Esophagus squamous epithelium (tissue), 4 donors: ENCODE measurements around the gene GYG1.

Experiments
- CTCF ChIP-seq, 6 experiments: fragments of 450-650 bp in 4 of 6; fragments of 200-600 bp in 2 of 6; sonication (generic) in 2 of 6; IDR thresholded peaks; one replicate each; pipeline ENCODE4 v1.5.1; 2016 to 2019; ENCODE audit warnings: antibody characterized with exemption in 6 of 6, mild to moderate bottlenecking in 4 of 6, moderate library complexity in 4 of 6
- POLR2A ChIP-seq, 4 donors: fragments of 450-650 bp; IDR thresholded peaks; one replicate each; pipeline ENCODE4 v1.6.1; 2017; ENCODE audit warnings: antibody characterized with exemption in 4 of 4, mild to moderate bottlenecking in 4 of 4, moderate library complexity in 3 of 4

- TF ChIP-seq CTCF (IDR thresholded peaks at IDR 0.05) (no peak), POLR2A (IDR thresholded peaks at IDR 0.05) (no peak)
Measured at GRCh38 chr3:148957586-148957985, 33.8 kb upstream of the GYG1 start.
